HUES48 (cell line): ENCODE measurements around the gene OAF.

Experiments used
- H3K27ac ChIP-seq: one replicate; pipeline ENCODE4 v1.7.0; 2013; ENCODE audit warnings: low read depth, low read length, inconsistent platforms
- H3K27me3 ChIP-seq: 2 replicates; pipeline ENCODE4 v1.6.1; 2013; ENCODE audit warnings: mild to moderate bottlenecking, low read length; ENCODE audit not compliant: control insufficient read depth, insufficient read depth
- H3K36me3 ChIP-seq: 2 replicates; pipeline ENCODE4 v1.6.1; 2013; ENCODE audit warnings: low read length; ENCODE audit not compliant: control insufficient read depth, insufficient read depth
- H3K4me1 ChIP-seq: 2 replicates; pipeline ENCODE4 v1.6.1; 2013; ENCODE audit warnings: mild to moderate bottlenecking, low read length; ENCODE audit not compliant: control insufficient read depth, insufficient read depth
- H3K4me3 ChIP-seq: 2 replicates; pipeline ENCODE4 v1.5.1; 2013; ENCODE audit warnings: mild to moderate bottlenecking, low read depth, low read length
- H3K9ac ChIP-seq: 2 replicates; pipeline ENCODE4 v1.6.1; 2013; ENCODE audit warnings: mild to moderate bottlenecking, low read depth, low read length, moderate library complexity
- H3K9me3 ChIP-seq: 2 replicates; pipeline ENCODE4 v1.6.1; 2013; ENCODE audit warnings: low read length; ENCODE audit not compliant: control insufficient read depth, insufficient read depth

Gene OAF

GRCh38 chr11:120226242-120226641 is 15.4 kb downstream of the OAF start:
- Histone ChIP-seq H3K9ac (no peak overlapping the region), H3K4me3 (no peak overlapping the region), H3K9me3 (no peaks in the 10 kb centered on the region), H3K4me1 (no peaks in the 10 kb centered on the region), H3K27me3 (peaks cover 14% of the 10 kb centered on the region), H3K27ac (no peak overlapping the region), H3K36me3 (no peaks in the 10 kb centered on the region)

- Histone ChIP-seq H3K4me3 (no peak overlapping the region), H3K9ac (no peak overlapping the region), H3K4me1 (no peaks in the 10 kb centered on the region)
These were observed 15.9 kb downstream of the OAF start for GRCh38 chr11:120226714-120227113.

DNA sequence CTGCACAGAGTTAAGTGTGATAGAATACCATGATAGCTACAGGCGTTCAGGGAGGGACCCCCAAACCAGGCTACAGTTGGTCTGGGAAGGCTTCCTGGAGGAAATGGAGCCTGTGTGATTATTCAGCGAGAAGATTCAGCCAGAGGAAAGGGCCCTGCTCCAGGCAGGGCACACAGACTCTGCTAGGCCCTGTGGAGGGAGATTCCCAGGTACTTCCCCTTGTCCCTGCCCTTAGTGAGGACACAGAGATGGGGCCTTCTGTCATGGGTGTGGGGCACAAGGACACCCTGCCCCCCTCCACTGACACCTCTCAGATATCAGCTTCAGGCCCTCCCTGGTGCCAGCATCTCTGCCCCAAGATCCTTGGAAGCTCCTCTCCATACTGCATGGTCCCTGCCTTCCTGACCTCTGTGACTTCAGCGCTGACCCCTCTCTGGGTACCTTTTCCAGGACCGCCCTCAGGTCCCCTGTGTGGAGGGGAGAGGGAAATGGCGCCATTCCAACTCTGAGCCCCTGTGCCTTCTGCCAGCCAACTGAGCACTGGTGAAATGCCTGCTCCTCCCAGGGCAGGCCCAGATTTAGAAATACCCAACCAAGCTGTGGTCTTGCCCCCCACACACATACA is 16.5 kb downstream of the OAF start:
- Histone ChIP-seq H3K4me3 (no peak overlapping the region), H3K9ac (no peak overlapping the region), H3K36me3 (no peaks in the 10 kb centered on the region), H3K27me3 (peaks cover 14% of the 10 kb centered on the region), H3K27ac (no peak overlapping the region), H3K4me1 (no peaks in the 10 kb centered on the region), H3K9me3 (no peaks in the 10 kb centered on the region)

More at GRCh38 chr11:120226714-120227113, 15.9 kb downstream of the OAF start:
- Histone ChIP-seq H3K36me3 (no peaks in the 10 kb centered on the region), H3K27me3 (peaks cover 14% of the 10 kb centered on the region), H3K9me3 (no peaks in the 10 kb centered on the region), H3K27ac (no peak overlapping the region)

DNA sequence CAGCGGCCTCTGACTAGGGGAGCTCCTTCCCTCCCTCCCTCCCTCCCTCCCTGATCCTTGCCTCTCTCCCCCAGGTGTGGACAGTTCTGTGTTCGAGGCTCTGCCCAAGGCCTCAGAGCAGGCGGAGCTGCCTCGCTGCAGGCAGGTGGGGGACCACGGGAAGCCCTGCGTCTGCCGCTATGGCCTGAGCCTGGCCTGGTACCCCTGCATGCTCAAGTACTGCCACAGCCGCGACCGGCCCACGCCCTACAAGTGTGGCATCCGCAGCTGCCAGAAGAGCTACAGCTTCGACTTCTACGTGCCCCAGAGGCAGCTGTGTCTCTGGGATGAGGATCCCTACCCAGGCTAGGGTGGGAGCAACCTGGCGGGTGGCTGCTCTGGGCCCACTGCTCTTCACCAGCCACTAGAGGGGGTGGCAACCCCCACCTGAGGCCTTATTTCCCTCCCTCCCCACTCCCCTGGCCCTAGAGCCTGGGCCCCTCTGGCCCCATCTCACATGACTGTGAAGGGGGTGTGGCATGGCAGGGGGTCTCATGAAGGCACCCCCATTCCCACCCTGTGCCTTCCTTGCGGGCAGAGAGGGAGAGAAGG is 18.1 kb downstream of the OAF start:
- no peaks in the 10 kb centered on the region for H3K36me3 ChIP-seq
- no peaks in the 10 kb centered on the region for H3K9me3 ChIP-seq
- no peak overlapping the region for H3K4me3 ChIP-seq
- H3K9ac ChIP-seq: no peak overlapping the region
- peaks cover 12% of the 10 kb centered on the region for H3K27me3 ChIP-seq
- no peak overlapping the region for H3K27ac ChIP-seq
- no peaks in the 10 kb centered on the region for H3K4me1 ChIP-seq

DNA sequence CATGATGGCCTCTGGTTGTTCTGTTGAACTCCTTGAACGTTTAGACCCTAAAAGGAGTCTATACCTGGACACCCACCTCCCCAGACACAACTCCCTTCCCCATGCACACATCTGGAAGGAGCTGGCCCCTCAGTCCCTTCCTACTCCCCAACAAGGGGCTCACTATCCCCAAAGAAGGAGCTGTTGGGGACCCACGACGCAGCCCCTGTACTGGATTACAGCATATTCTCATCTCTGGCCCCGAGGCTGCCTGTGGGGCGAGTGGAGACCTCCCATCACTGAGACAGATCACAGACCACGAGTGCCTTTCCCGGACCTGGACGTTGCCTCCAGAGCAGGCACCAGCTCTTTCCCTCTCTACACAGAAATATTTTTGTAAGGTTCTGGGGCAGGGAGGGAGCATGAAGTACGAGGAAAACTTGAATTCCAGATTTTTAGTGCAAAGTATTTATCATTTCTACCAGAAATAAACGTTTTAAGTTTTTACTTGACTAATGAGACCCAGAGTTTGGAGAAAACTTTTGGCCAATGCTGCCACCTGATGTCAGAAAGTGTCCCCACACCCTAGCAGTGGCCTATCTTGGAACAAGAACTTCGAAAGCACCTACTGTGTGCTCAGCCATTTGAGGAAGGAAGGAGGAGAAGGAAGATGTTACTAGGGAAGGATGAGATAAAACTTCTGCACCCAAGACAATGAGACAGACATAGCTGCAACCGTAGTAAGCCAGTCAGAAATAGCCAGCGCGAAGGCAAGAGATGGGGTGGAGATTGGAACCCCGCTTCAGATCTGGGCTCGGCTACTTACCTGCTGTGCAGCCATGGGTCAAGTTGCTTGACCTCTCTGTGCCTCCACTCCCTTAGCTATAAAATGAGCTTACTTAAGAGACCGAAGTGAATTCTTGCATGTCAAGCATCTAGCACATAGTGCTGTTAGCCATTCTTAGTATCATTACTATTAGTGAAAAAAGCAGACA is 18.9 kb downstream of the OAF start:
- peaks cover 4% of the 10 kb centered on the region for H3K27me3 ChIP-seq
- H3K4me3 ChIP-seq: no peak overlapping the region
- H3K36me3 ChIP-seq: no peaks in the 10 kb centered on the region
- no peak overlapping the region for H3K27ac ChIP-seq
- no peaks in the 10 kb centered on the region for H3K9me3 ChIP-seq
- no peaks in the 10 kb centered on the region for H3K4me1 ChIP-seq
- H3K9ac ChIP-seq: no peak overlapping the region

- H3K4me1 ChIP-seq: no peaks in the 10 kb centered on the region
- no peak overlapping the region for H3K9ac ChIP-seq
- H3K4me3 ChIP-seq: no peak overlapping the region
- H3K9me3 ChIP-seq: no peaks in the 10 kb centered on the region
- no peak overlapping the region for H3K27ac ChIP-seq
- no peaks in the 10 kb centered on the region; the same call in 1 of the 2 replicates for H3K27me3 ChIP-seq
- no peaks in the 10 kb centered on the region for H3K36me3 ChIP-seq
These were observed 19.7 kb downstream of the OAF start for GRCh38 chr11:120230433-120231071.

GRCh38 chr11:120231963-120232362 is 21.1 kb downstream of the OAF start:
- Histone ChIP-seq H3K9ac (no peak overlapping the region), H3K27me3 (no peaks in the 10 kb centered on the region), H3K36me3 (no peaks in the 10 kb centered on the region), H3K9me3 (no peaks in the 10 kb centered on the region), H3K27ac (no peak overlapping the region), H3K4me3 (no peak overlapping the region), H3K4me1 (0 out of 2 replicates have a peak, but pooled peaks cover 5% of the 10 kb centered on the region)

- H3K4me3 ChIP-seq: no peak overlapping the region
These were observed 22.5 kb downstream of the OAF start for GRCh38 chr11:120233207-120233803.

GRCh38 chr11:120235024-120235628 is 24.3 kb downstream of the OAF start:
- no peaks in the 10 kb centered on the region for H3K36me3 ChIP-seq
- no peak overlapping the region for H3K9ac ChIP-seq
- H3K27ac ChIP-seq: no peak overlapping the region
- H3K4me3 ChIP-seq: no peak overlapping the region
- H3K9me3 ChIP-seq: no peaks in the 10 kb centered on the region
- 0 out of 2 replicates have a peak, but pooled peaks cover 5% of the 10 kb centered on the region for H3K4me1 ChIP-seq
- H3K27me3 ChIP-seq: peaks cover 18% of the 10 kb centered on the region

More at GRCh38 chr11:120233207-120233803, 22.5 kb downstream of the OAF start:
- Histone ChIP-seq H3K27me3 (peaks cover 3% of the 10 kb centered on the region; the same call in 1 of the 2 replicates), H3K36me3 (no peaks in the 10 kb centered on the region), H3K4me1 (0 out of 2 replicates have a peak, but pooled peaks cover 5% of the 10 kb centered on the region), H3K27ac (no peak overlapping the region), H3K9me3 (no peaks in the 10 kb centered on the region), H3K9ac (no peak overlapping the region)
